NCI-H526 (cell line): ENCODE measurements around the gene GLRX.
A peak's percentile ranks its signal among the peaks of the same experiment; 100 is the strongest.

ENCODE experiments used
- DNase-seq, 2 experiments: peaks; one replicate each; lab custom pipeline; 2025; lab: John Stamatoyannopoulos, UW

Gene GLRX

GRCh38 chr5:95808686-95809413 lies 13.7 kb downstream of the GLRX start:
- no peak for DNase-seq

GRCh38 chr5:95808013-95808685 lies 14.4 kb downstream of the GLRX start:
- DNase-seq = no peak

- DNase-seq = no peak
Measured at GRCh38 chr5:95806687-95807086, 15.8 kb downstream of the GLRX start.

- DNase-seq = no peak
Measured at GRCh38 chr5:95804736-95805539, 17.6 kb downstream of the GLRX start.

- DNase-seq = no peak
Measured at GRCh38 chr5:95803271-95804148, 19.0 kb downstream of the GLRX start.

GRCh38 chr5:95801961-95802360 lies 20.6 kb downstream of the GLRX start:
- no peak for DNase-seq

- DNase-seq = no peak
Measured at GRCh38 chr5:95801532-95801931, 21.0 kb downstream of the GLRX start.

GRCh38 chr5:95800553-95800952 lies 22.0 kb downstream of the GLRX start:
- DNase-seq = no peak

- DNase-seq = no peak
Measured at GRCh38 chr5:95799191-95799835, 23.2 kb downstream of the GLRX start.

GRCh38 chr5:95798545-95798944 lies 24.0 kb downstream of the GLRX start:
- no peak for DNase-seq

GRCh38 chr5:95798048-95798447 lies 24.5 kb downstream of the GLRX start:
- no peak for DNase-seq

GRCh38 chr5:95797301-95797700 lies 25.2 kb downstream of the GLRX start:
- no peak for DNase-seq

GRCh38 chr5:95794070-95794516 lies 28.4 kb downstream of the GLRX start:
- DNase-seq = no peak

GRCh38 chr5:95791751-95792150 lies 30.8 kb downstream of the GLRX start:
- DNase-seq = no peak

- no peak for DNase-seq
Measured at GRCh38 chr5:95788493-95788892, 34.0 kb downstream of the GLRX start.

- DNase-seq = no peak
Measured at GRCh38 chr5:95786821-95787418, 35.6 kb downstream of the GLRX start.

- DNase-seq = no peak
Measured at GRCh38 chr5:95784514-95785302, 37.8 kb downstream of the GLRX start.

- no peak for DNase-seq
Measured at GRCh38 chr5:95783661-95784060, 38.9 kb downstream of the GLRX start.

GRCh38 chr5:95782181-95782580 lies 40.3 kb downstream of the GLRX start:
- no peak for DNase-seq

GRCh38 chr5:95781101-95781583 lies 41.4 kb downstream of the GLRX start:
- peak; percentile 42 to 71 for DNase-seq
